Lower leg skin (tissue), 3 donors: ENCODE data around the gene USP43.

Source experiments
- POLR2A ChIP-seq, 2 donors: fragments of 450-650 bp; IDR thresholded peaks; one replicate each; pipeline ENCODE4 v1.6.1; 2016 to 2017; ENCODE audit warnings: antibody characterized with exemption in 2 of 2, mild to moderate bottlenecking in 1 of 2, moderate library complexity in 1 of 2
- TF ChIP-seq, protein P1 (sequence below), 3 donors: fragments of 450-650 bp; IDR thresholded peaks; one replicate each; pipeline ENCODE4 v1.5.1; 2016; ENCODE audit warnings: antibody characterized with exemption in 3 of 3, mild to moderate bottlenecking in 3 of 3, moderate library complexity in 2 of 3

DNA sequence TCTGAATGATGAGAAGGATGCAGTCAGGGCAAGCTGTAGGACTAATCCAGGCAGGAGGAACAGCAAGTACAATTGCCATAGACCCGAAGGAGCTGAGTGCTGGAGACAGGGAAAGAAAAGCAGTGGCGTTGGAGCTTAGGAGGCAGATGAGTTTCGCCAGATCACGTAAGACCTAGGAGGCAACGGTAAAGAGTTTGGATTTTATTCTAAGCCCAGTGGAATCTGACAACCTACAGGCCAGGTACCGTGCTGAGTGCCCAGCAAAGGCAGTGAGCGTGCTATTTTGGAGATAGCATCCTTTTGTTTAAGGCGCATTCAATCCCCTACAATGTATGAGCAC lies 1.2 kb downstream of the USP43 start:
- TF ChIP-seq, protein P1, sequence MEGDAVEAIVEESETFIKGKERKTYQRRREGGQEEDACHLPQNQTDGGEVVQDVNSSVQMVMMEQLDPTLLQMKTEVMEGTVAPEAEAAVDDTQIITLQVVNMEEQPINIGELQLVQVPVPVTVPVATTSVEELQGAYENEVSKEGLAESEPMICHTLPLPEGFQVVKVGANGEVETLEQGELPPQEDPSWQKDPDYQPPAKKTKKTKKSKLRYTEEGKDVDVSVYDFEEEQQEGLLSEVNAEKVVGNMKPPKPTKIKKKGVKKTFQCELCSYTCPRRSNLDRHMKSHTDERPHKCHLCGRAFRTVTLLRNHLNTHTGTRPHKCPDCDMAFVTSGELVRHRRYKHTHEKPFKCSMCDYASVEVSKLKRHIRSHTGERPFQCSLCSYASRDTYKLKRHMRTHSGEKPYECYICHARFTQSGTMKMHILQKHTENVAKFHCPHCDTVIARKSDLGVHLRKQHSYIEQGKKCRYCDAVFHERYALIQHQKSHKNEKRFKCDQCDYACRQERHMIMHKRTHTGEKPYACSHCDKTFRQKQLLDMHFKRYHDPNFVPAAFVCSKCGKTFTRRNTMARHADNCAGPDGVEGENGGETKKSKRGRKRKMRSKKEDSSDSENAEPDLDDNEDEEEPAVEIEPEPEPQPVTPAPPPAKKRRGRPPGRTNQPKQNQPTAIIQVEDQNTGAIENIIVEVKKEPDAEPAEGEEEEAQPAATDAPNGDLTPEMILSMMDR (IDR thresholded peaks at IDR 0.05), result no peak
- TF ChIP-seq POLR2A (IDR thresholded peaks at IDR 0.05), result no peak
